PFSK-1 (cell line): ENCODE results near the gene CARM1.

Source experiments
- POLR2AphosphoS5 ChIP-seq: IDR thresholded peaks from 2 replicates; pipeline ENCODE4 v1.6.1; 2012; ENCODE audit warnings: low read depth, mild to moderate bottlenecking, control low read depth, low read length, moderate library complexity
- SIN3A ChIP-seq: IDR thresholded peaks from 2 replicates; pipeline ENCODE4 v1.6.1; 2012; ENCODE audit warnings: mild to moderate bottlenecking, low read length, moderate library complexity, borderline replicate concordance; ENCODE audit not compliant: insufficient read depth
- TAF1 ChIP-seq: IDR thresholded peaks from 2 replicates; pipeline ENCODE4 v1.6.1; 2012; ENCODE audit warnings: low read length, control low read depth, borderline replicate concordance; ENCODE audit not compliant: insufficient read depth

- TF ChIP-seq POLR2AphosphoS5 (no peak), SIN3A (no peak), TAF1 (no peak)
These were observed 17.1 kb downstream of the CARM1 start for GRCh38 chr19:10888421-10888866.
